Thyroid gland (tissue), 4 donors: ENCODE data around the gene ACTRT2. TPM values are rescaled to one million over a fixed set of nuclear protein-coding genes. Genes with fewer than 3 reads are reported as not detected.

Experiments used
- DNase-seq, 2 donors: peaks; one replicate each; pipeline ENCODE4 v3.0.0-alpha.2; 2019
- H3K27ac ChIP-seq, 3 donors: fragments of 200-600 bp; sonication (generic); 1 replicate in 2 of 3; 2 replicates in 1 of 3; pipeline ENCODE4 v1.5.1; 2016 to 2019; ENCODE audit warnings: mild to moderate bottlenecking in 1 of 3, moderate library complexity in 1 of 3
- H3K27me3 ChIP-seq: fragments of 200-600 bp; sonication (generic); one replicate; pipeline ENCODE4 v1.5.1; 2019
- H3K36me3 ChIP-seq, 2 donors: fragments of 200-600 bp; sonication (generic); one replicate each; pipeline ENCODE4 v1.5.1; 2016 to 2019
- H3K4me1 ChIP-seq, 2 donors: fragments of 200-600 bp; sonication (generic); one replicate each; pipeline ENCODE4 v1.5.1; 2017 to 2019
- H3K4me3 ChIP-seq, 3 donors: fragments of 200-600 bp; sonication (generic); replicated peaks in 1 of 3; 1 replicate in 2 of 3; 2 replicates in 1 of 3; pipeline ENCODE4 v1.5.1; 2016; ENCODE audit warnings: mild to moderate bottlenecking in 1 of 3
- H3K9me3 ChIP-seq: fragments of 200-600 bp; sonication (generic); one replicate; pipeline ENCODE4 v1.5.1; 2017
- POLR2A ChIP-seq, 2 donors: fragments of 450-650 bp; IDR thresholded peaks; one replicate each; pipeline ENCODE4 v1.6.1; 2017; ENCODE audit warnings: antibody characterized with exemption in 2 of 2, mild to moderate bottlenecking in 2 of 2, moderate library complexity in 1 of 2
- WGBS, 2 donors: methylation state at CpG; one replicate each; pipeline ENCODE4 v1.1.5; 2017; 5-methylcytosine and 5-hydroxymethylcytosine counted together
- intact Hi-C: fragments of 100-400 bp; cut with DNase I; formaldehyde crosslinking; loops from one replicate; pipeline ENCODE4 v1.15.1; 2023
- total RNA-seq, 4 donors: library from RNA; depleted of rRNA; stranded (reverse); fragments of >200 nt; gene quantifications; one replicate each; pipeline ENCODE4 v1.2.3, GENCODE V29; 2016
- TF ChIP-seq, protein P1 (sequence below), 6 experiments: fragments of 200-600 bp in 3 of 6; fragments of 450-650 bp in 3 of 6; sonication (generic) in 3 of 6; IDR thresholded peaks; one replicate each; pipeline ENCODE4 v1.5.1; 2016 to 2019; ENCODE audit warnings: antibody characterized with exemption in 6 of 6, mild to moderate bottlenecking in 2 of 6, inconsistent platforms in 1 of 6, moderate library complexity in 1 of 6

The ACTRT2 gene
- total RNA-seq, 4 donors from 2014 or later = 0.67 TPM; not detected in 3

DNA sequence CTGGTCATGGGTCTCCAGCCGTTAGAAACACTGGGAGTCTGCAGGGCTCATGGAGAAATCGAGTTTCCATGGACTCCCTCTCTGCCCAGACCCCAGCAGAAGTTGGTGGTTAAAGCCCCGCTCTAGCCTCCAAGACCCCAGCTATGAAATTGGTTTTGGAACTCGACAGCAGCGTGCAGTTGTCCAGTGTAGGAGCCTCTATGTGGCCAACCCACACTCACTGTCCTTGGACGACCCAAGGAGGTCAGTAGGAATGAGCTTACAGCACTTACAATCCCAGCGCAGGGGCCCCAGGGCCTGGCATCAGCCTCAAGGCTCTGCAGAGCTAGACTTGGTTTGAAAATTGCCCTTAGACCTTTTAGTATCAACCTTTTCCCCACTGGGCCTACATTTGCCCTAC lies 44.5 kb downstream of the ACTRT2 start:
- intact Hi-C loops = loop anchor here (5.0 kb wide), 2 partner anchors 222 to 347 kb away; no protein-coding TSS in a partner anchor
- no peak for DNase-seq
- no peaks in the 10 kb centered on the region for H3K9me3 ChIP-seq
- no peak overlapping the region for H3K4me3 ChIP-seq
- H3K27ac ChIP-seq = peak overlapping the region in 2 of 3 donors; percentile 91 to 96
- H3K27me3 ChIP-seq = no peaks in the 10 kb centered on the region
- H3K36me3 ChIP-seq = no peaks in the 10 kb centered on the region
- WGBS, 2 donors = 57% methylated on average over 7 of the region's 7 CpGs; no CpG with 5 or more reads in 1 of the 2 donors
- H3K4me1 ChIP-seq = peaks cover 26% of the 10 kb centered on the region in 2 donors
- no peak for TF ChIP-seq POLR2A (IDR thresholded peaks at IDR 0.05)
- TF ChIP-seq, protein P1, sequence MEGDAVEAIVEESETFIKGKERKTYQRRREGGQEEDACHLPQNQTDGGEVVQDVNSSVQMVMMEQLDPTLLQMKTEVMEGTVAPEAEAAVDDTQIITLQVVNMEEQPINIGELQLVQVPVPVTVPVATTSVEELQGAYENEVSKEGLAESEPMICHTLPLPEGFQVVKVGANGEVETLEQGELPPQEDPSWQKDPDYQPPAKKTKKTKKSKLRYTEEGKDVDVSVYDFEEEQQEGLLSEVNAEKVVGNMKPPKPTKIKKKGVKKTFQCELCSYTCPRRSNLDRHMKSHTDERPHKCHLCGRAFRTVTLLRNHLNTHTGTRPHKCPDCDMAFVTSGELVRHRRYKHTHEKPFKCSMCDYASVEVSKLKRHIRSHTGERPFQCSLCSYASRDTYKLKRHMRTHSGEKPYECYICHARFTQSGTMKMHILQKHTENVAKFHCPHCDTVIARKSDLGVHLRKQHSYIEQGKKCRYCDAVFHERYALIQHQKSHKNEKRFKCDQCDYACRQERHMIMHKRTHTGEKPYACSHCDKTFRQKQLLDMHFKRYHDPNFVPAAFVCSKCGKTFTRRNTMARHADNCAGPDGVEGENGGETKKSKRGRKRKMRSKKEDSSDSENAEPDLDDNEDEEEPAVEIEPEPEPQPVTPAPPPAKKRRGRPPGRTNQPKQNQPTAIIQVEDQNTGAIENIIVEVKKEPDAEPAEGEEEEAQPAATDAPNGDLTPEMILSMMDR (IDR thresholded peaks at IDR 0.05) = no peak

DNA sequence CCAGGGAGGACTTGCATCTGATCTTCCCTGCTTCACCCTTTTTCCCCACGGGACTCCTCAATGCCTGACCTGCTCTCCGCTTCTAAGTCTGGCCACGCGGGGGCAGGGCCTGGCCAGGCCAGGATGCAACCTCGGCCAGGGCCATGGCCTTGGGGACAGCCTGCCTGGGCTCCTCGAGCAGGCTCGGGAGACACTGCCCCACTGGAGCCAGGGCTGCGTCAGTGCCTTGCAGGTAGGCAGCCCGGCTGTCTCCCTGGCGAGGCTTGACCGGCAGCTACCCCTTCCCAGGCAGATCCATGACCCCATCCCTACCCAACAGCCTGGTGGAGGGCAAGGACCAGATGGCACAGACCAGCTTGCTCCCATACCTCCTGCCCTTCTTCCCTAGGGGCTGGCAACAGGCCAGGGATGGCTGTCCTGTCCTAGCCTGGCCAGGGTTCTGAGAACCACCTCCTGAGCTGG lies 45.0 kb downstream of the ACTRT2 start:
- Histone ChIP-seq H3K4me3 (no peak overlapping the region), H3K27me3 (no peaks in the 10 kb centered on the region), H3K27ac (peak overlapping the region; percentile 82 to 96 (median 91)), H3K36me3 (no peaks in the 10 kb centered on the region), H3K4me1 (peaks cover 26% of the 10 kb centered on the region in 2 donors), H3K9me3 (no peaks in the 10 kb centered on the region)
- TF ChIP-seq POLR2A (IDR thresholded peaks at IDR 0.05) = peak in 1 of 2 donors; percentile 35
- TF ChIP-seq, protein P1 (IDR thresholded peaks at IDR 0.05) = peak; percentile 17 to 88 (median 76)
- DNase-seq = peak; percentile 91 to 92
- WGBS, 2 donors = 10 to 23% methylated on average over 5 to 6 of the region's 11 CpGs
- intact Hi-C loops = loop anchor here (5.0 kb wide), 2 partner anchors 221 to 346 kb away; no protein-coding TSS in a partner anchor

DNA sequence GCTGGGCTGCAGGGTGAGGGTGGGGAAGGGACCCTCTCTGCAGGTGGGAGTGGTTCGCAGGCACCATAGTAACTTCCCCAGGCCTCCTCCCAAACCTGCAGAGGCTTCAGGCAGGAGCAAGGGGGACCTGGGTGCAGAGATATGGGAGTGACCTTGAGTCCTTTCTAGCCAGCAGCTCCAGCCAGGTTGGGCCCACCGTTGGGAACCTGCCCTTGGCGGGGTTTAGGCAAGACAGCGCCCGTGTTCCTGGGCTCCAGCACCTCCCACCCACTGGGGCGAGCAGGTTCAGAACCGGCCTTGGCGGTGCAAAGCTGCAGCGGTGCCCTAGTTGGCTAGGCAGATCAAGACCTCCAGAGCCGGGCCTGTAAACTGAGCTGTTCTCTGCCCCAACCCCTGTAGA lies 45.6 kb downstream of the ACTRT2 start:
- no peak for TF ChIP-seq POLR2A (IDR thresholded peaks at IDR 0.05)
- TF ChIP-seq, protein P1 (IDR thresholded peaks at IDR 0.05) = no peak
- intact Hi-C loops = loop anchor here (5.0 kb wide), 2 partner anchors 220 to 345 kb away; no protein-coding TSS in a partner anchor
- H3K27ac ChIP-seq = peak overlapping the region; percentile 82 to 96 (median 91)
- H3K4me1 ChIP-seq = peaks cover 26% of the 10 kb centered on the region in 2 donors
- H3K27me3 ChIP-seq = no peaks in the 10 kb centered on the region
- 9 to 62% methylated on average over 6 to 7 of the region's 10 CpGs for WGBS, 2 donors
- H3K9me3 ChIP-seq = no peaks in the 10 kb centered on the region
- peak; percentile 33 to 46 for DNase-seq
- no peaks in the 10 kb centered on the region for H3K36me3 ChIP-seq
- H3K4me3 ChIP-seq = peak overlapping the region in 2 of 3 donors; percentile 33 to 62

DNA sequence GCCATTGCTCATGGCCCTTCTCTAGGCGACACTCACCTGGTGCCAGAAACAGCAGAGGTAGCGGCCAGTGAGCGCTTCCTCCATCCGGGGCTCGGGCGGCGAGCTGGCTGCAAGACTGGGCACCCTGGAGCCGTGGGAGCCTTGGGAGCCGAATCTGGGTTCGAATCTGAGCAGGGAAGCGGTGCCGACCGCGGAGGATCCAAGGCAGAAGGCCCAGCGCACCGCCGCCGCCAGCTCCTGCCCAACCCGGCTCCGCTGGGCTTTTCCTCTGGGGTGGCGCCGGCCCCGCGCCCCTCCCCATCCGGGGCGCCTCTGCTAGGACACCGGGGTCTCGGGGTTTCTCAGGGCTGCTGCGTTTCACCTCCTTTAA lies 46.0 kb downstream of the ACTRT2 start:
- peak overlapping the region; percentile 82 to 96 (median 91) for H3K27ac ChIP-seq
- H3K4me3 ChIP-seq = peak overlapping the region; percentile 33 to 62 (median 58)
- no peaks in the 10 kb centered on the region for H3K36me3 ChIP-seq
- no peaks in the 10 kb centered on the region for H3K9me3 ChIP-seq
- peak; percentile 22 to 40 for DNase-seq
- H3K27me3 ChIP-seq = no peaks in the 10 kb centered on the region
- WGBS, 2 donors = 2 to 29% methylated on average over 9 to 12 of the region's 29 CpGs
- TF ChIP-seq, protein P1 (IDR thresholded peaks at IDR 0.05) = no peak
- no peak for TF ChIP-seq POLR2A (IDR thresholded peaks at IDR 0.05)
- intact Hi-C loops = loop anchor here (5.0 kb wide), 2 partner anchors 220 to 345 kb away; no protein-coding TSS in a partner anchor
- peaks cover 28 to 30% of the 10 kb centered on the region in 2 donors for H3K4me1 ChIP-seq
